Measurements from ENCODE around the gene MEX3B.

DNA sequence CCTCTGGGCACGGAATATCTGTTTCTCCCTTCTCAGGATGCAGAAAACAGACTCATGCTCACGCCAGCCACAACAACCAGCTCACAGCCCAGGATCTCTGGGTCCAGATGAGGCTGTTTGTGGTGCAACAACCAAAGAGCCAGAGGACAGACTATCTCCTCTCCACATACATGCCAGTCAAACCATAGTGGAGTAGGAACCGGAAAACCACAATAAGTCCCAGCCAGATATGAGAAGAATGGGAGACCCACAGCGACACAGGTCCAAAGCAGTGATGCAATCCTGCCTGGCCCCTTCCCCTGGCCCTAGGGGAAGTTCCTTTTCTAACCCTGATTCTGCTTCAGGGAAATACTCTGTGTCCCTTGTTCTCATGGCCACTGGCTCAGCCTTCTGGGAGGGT is 27.6 kb downstream of the MEX3B start:
- TF ChIP-seq CTCF (IDR thresholded peaks at IDR 0.05) (no peak), POLR2A (IDR thresholded peaks at IDR 0.05) (no peak)

Data from esophagus squamous epithelium (tissue), 4 donors.